T-cell (primary cell): ENCODE measurements around the gene MRPS25. TPM values are rescaled to one million over a fixed set of nuclear protein-coding genes. Genes with fewer than 3 reads are reported as not detected.

Source experiments
- ATAC-seq, 4 experiments: fragments of 200-7000 bp in 3 of 4; fragments of 150-1000 bp in 1 of 4; cut with Tn5 transposase; replicated peaks in 1 of 4; 1 replicate in 3 of 4; 2 replicates in 1 of 4; pipeline ENCODE4 v1.10.0; 2021; ENCODE audit warnings: moderate library complexity in 3 of 4, mild to moderate bottlenecking in 2 of 4, moderate number of reproducible peaks in 1 of 4
- CTCF ChIA-PET, 2 donors: fragments of 300-600 bp; sonication (Branson Sonifier 250); formaldehyde crosslinking; loops; one replicate each; lab custom pipeline; 2022; ENCODE audit warnings: antibody characterized with exemption in 2 of 2; lab: Charles Lee
- POLR2A ChIA-PET, 2 donors: fragments of 300-600 bp; sonication (Branson Sonifier 250); formaldehyde crosslinking; loops; one replicate each; lab custom pipeline; 2022; ENCODE audit warnings: antibody characterized with exemption in 2 of 2; lab: Charles Lee
- DNase-seq, 35 experiments: peaks; one replicate each; pipeline versions ENCODE4 v3.0.0 to v3.0.0-alpha.2; 2013 to 2023
- H3K27ac ChIP-seq: one replicate; pipeline ENCODE4 v1.5.1; 2013; ENCODE audit warnings: low read length
- H3K27me3 ChIP-seq, 2 experiments: replicated peaks in 1 of 2; 1 replicate in 1 of 2; 2 replicates in 1 of 2; pipeline versions ENCODE4 v1.6.1 to v1.7.0; 2013; ENCODE audit warnings: low read length in 1 of 2, mixed read lengths in 1 of 2; ENCODE audit not compliant: control insufficient read depth in 2 of 2, insufficient read depth in 2 of 2; ENCODE audit errors: extremely low read depth in 1 of 2
- H3K36me3 ChIP-seq, 2 donors: 1 replicate in 1 of 2; 2 replicates in 1 of 2; pipeline versions ENCODE4 v1.6.1 to v1.7.0; 2013; ENCODE audit warnings: low read length in 1 of 2; ENCODE audit not compliant: control insufficient read depth in 2 of 2, insufficient read depth in 1 of 2; ENCODE audit errors: extremely low read depth in 1 of 2
- H3K4me1 ChIP-seq, 2 experiments: 1 replicate in 1 of 2; 2 replicates in 1 of 2; pipeline versions ENCODE4 v1.6.1 to v1.7.0; 2013; ENCODE audit warnings: low read length in 2 of 2, mixed read lengths in 1 of 2; ENCODE audit not compliant: insufficient read depth in 2 of 2, control insufficient read depth in 1 of 2; ENCODE audit errors: extremely low read depth in 1 of 2
- H3K4me3 ChIP-seq, 2 donors: 1 replicate in 1 of 2; 2 replicates in 1 of 2; pipeline versions ENCODE4 v1.5.1 to v1.7.0; 2013; ENCODE audit warnings: mild to moderate bottlenecking in 2 of 2, low read length in 1 of 2, moderate library complexity in 1 of 2; ENCODE audit not compliant: control insufficient read depth in 1 of 2; ENCODE audit errors: extremely low read depth in 1 of 2
- H3K9me3 ChIP-seq: 2 replicates; pipeline ENCODE4 v1.7.0; 2013
- H3K27ac Mint-ChIP-seq, 2 donors: one replicate each; pipeline ENCODE4 v1.8.0; 2020 to 2021; ENCODE audit warnings: mild to moderate bottlenecking in 2 of 2, mixed read lengths in 2 of 2
- H3K27me3 Mint-ChIP-seq, 2 donors: one replicate each; pipeline ENCODE4 v1.8.0; 2021 to 2022; ENCODE audit warnings: mixed read lengths in 2 of 2
- H3K36me3 Mint-ChIP-seq: one replicate; pipeline ENCODE4 v1.8.0; 2021; ENCODE audit warnings: mixed read lengths
- H3K4me1 Mint-ChIP-seq, 3 donors: one replicate each; pipeline ENCODE4 v1.8.0; 2020 to 2022; ENCODE audit warnings: mixed read lengths in 3 of 3, mild to moderate bottlenecking in 1 of 3
- H3K4me3 Mint-ChIP-seq, 3 donors: one replicate each; pipeline ENCODE4 v1.8.0; 2020 to 2022; ENCODE audit warnings: mild to moderate bottlenecking in 3 of 3, mixed read lengths in 3 of 3, moderate library complexity in 3 of 3
- H3K9me3 Mint-ChIP-seq, 3 donors: one replicate each; pipeline ENCODE4 v1.8.0; 2020 to 2022; ENCODE audit warnings: mixed read lengths in 3 of 3
- WGBS: methylation state at CpG from one replicate; pipeline ENCODE4 v1.1.5; 2013; ENCODE audit warnings: missing lambda C conversion rate; ENCODE audit not compliant: insufficient coverage; 5-methylcytosine and 5-hydroxymethylcytosine counted together
- total RNA-seq, 35 experiments: library from RNA in 6 of 35; stranded (reverse) in 6 of 35; fragments of 120-200 nt in 1 of 35; gene quantifications; one replicate each; pipeline versions ENCODE4 v1.2.1 to v1.2.4 and lab custom pipeline; 2013 to 2026

The MRPS25 gene
- total RNA-seq (100 to 1,000 TPM in 1 of 5 donors, 10 to 100 TPM in 4; 55.7 to 102 (median 87.3) TPM), total RNA-seq (lab: John Stamatoyannopoulos, UW) (37.8 to 126 (median 65.5) reads per million in 29 experiments)
- 32.8 TPM for total RNA-seq (2013)

DNA sequence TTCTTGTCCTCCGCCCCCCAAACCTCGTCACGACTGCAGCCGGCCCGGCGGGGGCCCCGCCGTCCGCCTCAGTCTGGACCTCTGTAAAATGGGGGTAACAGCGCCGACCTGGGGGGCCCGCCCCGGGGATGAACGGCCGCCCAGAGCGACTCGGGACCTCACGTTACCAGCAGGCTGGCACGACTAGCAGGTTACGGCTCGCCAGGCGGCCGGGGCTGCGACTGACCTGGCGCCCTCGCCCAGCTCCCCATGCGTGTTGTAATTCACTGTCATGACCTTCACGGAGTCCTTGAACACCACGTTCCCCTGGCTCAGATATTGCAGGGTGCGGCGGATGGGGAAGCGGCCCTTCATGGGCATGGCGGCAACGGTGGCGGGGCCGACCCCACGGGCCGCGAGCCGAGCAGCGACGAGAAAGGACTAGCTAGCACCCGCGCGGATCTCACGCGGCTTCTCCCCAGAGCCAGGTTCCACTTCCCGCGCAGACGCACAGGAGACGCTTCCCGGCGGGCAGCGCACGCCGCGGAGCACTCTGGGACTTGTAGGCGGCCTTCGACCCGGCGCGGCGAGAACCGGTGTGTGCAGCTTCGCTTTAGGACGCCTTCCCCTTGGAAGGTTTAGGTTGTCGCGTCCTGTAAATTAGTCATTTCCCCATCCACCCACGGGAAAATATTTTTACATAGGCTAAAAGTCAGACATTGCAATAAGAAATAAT is at the start of gene MRPS25:
MRPS25 (minus strand) TSS at position 481 of the 715 bp plus-strand sequence; CDS start at position 360, 121 bp downstream.
- WGBS = under 1% methylated on average over 63 of the region's 69 CpGs
- CTCF ChIA-PET = interaction anchor here (0.9 to 1.6 kb wide), 3 partner anchors 10 to 369 kb away, joined by 3 read pairs; no protein-coding TSS in a partner anchor
- Mint-ChIP-seq H3K4me1 (peaks cover 23 to 26% (median 25%) of the 10 kb centered on the region in 3 donors), H3K36me3 (peaks cover 4% of the 10 kb centered on the region), H3K9me3 (no peaks in the 10 kb centered on the region), H3K27me3 (no peaks in the 10 kb centered on the region), H3K27ac (peak within 1 kb of the TSS; percentile 91 to 96), H3K4me3 (peak within 1 kb of the TSS; percentile 92 to 97 (median 95))
- DNase-seq (peak; percentile 72 to 93 (median 87)), ATAC-seq (peak; percentile 97 to 99 (median 98))
- Histone ChIP-seq H3K4me3 (peak within 1 kb of the TSS; percentile 60 to 88), H3K36me3 (no peaks in the 10 kb centered on the region), H3K4me1 (peaks cover 4 to 19% of the 10 kb centered on the region in 2 experiments), H3K27ac (peak within 1 kb of the TSS; percentile 50), H3K9me3 (no peaks in the 10 kb centered on the region), H3K27me3 (no peaks in the 10 kb centered on the region)
- POLR2A ChIA-PET = interaction anchor here (0.5 to 1.2 kb wide), 5 partner anchors 15 to 414 kb away, joined by 4 to 6 read pairs (median 5); partner anchors contain the start of gene RBSN (in 1 of the 2)

DNA sequence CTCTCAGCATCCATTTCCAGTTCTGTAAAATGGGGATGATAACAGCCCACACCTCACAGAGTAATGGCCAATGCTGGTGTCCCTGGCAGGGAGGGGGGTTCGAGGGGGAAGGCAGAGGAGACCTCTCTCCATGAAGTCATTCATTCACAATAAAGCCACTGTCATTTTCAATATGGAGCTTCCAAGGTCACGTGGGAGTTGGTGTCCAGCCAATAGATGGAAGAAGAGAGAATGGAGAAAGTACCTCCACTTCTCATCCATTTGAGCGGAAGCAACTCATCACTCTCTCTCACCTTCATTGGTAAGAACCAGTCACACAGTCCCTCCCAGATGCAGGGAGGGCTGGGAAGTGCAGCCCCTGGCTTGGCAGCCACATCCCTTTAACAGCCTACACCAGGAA is 48.8 kb upstream of the MRPS25 start:
- H3K27me3 ChIP-seq = peaks cover 0 to 6% of the 10 kb centered on the region in 2 experiments
- ChIA-PET CTCF (no interaction called here), POLR2A (no interaction called here)
- no peak overlapping the region for H3K27ac ChIP-seq
- H3K27me3 Mint-ChIP-seq = peaks cover 0 to 1% of the 10 kb centered on the region in 2 donors
- no peaks in the 10 kb centered on the region for H3K36me3 ChIP-seq
- no peaks in the 10 kb centered on the region for H3K9me3 ChIP-seq
- H3K36me3 Mint-ChIP-seq = no peaks in the 10 kb centered on the region
- no peak for ATAC-seq
- peaks cover 0 to 4% (median 2%) of the 10 kb centered on the region in 3 donors for H3K4me1 Mint-ChIP-seq
- no peak overlapping the region for H3K4me3 ChIP-seq
- H3K4me1 ChIP-seq = peaks cover 0 to 3% of the 10 kb centered on the region in 2 experiments
- no peak overlapping the region for H3K4me3 Mint-ChIP-seq
- H3K27ac Mint-ChIP-seq = no peak overlapping the region
- WGBS = no CpG with 5 or more reads among the region's 3 CpGs
- DNase-seq = no peak
- H3K9me3 Mint-ChIP-seq = no peaks in the 10 kb centered on the region

DNA sequence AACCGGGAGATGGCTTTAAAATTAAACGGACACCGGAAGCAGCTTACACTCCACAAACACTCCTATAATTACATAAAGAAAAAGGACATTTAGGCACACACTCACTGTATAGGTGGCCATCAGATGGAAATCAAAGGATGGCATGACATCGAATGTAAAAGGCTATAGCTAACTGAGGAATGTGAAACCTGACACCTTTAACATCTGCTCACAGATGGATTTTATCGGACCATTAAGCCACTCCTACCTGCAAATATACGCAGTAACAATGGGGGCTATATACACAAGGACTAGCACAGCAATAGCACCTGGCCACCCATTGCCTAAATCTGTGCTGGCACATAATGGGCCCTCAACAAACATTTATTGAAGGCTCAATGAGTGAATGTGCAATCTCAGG is 48.4 kb upstream of the MRPS25 start:
- Mint-ChIP-seq H3K36me3 (no peaks in the 10 kb centered on the region), H3K27ac (no peak overlapping the region)

DNA sequence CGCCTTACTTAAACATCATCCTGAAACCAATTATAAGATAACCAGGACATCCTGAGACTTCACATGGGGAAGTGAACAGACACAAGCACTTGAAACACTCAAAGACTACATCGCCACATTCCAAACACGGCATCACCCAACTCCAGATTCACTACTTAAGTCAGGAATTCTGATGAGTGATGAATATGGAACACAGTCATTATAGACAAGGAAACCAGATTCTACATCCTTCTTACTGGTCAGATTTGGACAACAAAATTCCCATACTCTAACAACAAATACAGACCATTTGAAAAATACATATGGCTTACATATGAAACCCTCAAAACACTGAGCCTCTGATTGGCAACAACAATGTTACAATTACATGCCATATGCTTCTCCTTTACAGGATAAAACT is 46.9 kb upstream of the MRPS25 start:
- Mint-ChIP-seq H3K36me3 (no peaks in the 10 kb centered on the region), H3K4me1 (peaks cover 5 to 11% (median 5%) of the 10 kb centered on the region in 3 donors), H3K27me3 (peaks cover 0 to 6% of the 10 kb centered on the region in 2 donors), H3K27ac (no peak overlapping the region), H3K4me3 (no peak overlapping the region), H3K9me3 (no peaks in the 10 kb centered on the region)
- H3K27me3 ChIP-seq = peaks cover 0 to 9% of the 10 kb centered on the region in 2 experiments
- whole genome bisulfite sequencing = 60% methylated on average over 1 of the region's 3 CpGs
- no peak for ATAC-seq
- ChIA-PET POLR2A (no interaction called here), CTCF (no interaction called here)
- H3K4me3 ChIP-seq = no peak overlapping the region
- no peak for DNase-seq
- H3K27ac ChIP-seq = no peak overlapping the region
- peaks cover 0 to 7% of the 10 kb centered on the region in 2 experiments for H3K4me1 ChIP-seq
- H3K36me3 ChIP-seq = no peaks in the 10 kb centered on the region
- no peaks in the 10 kb centered on the region for H3K9me3 ChIP-seq

More for the DNA sequence above, 48.4 kb upstream of the MRPS25 start:
- H3K27me3 ChIP-seq = peaks cover 0 to 4% of the 10 kb centered on the region in 2 experiments
- no peaks in the 10 kb centered on the region for H3K9me3 Mint-ChIP-seq
- ChIA-PET POLR2A (no interaction called here), CTCF (no interaction called here)
- no peaks in the 10 kb centered on the region for H3K27me3 Mint-ChIP-seq
- peaks cover 0 to 2% of the 10 kb centered on the region in 2 experiments for H3K4me1 ChIP-seq
- H3K4me1 Mint-ChIP-seq = peaks cover 0 to 2% (median under 1%) of the 10 kb centered on the region in 3 donors
- DNase-seq = no peak
- H3K27ac ChIP-seq = no peak overlapping the region
- H3K36me3 ChIP-seq = no peaks in the 10 kb centered on the region
- no peaks in the 10 kb centered on the region for H3K9me3 ChIP-seq
- ATAC-seq = no peak
- H3K4me3 Mint-ChIP-seq = no peak overlapping the region
- no peak overlapping the region for H3K4me3 ChIP-seq
- WGBS = 89% methylated on average over 4 of the region's 6 CpGs

DNA sequence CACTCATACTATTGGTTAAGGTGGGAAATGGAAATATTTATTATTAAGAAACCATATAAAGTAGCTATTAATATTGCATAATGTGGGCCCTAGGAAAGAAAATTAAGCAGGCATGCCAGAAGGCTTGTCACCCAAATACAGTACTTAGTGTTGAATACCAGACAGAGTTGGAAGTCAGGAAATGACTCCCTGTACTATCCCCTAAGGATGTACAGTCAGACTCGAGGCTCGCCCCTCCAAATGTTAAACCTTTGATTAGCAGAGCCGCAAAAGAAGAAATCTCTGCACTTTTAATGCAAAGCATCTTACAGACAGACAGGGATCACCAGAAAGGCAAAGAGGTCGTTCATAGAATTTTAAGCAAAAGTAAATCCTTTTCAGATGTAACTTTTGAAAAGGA is 45.1 kb upstream of the MRPS25 start:
- Mint-ChIP-seq H3K4me3 (no peak overlapping the region), H3K27me3 (peaks cover 0 to 7% of the 10 kb centered on the region in 2 donors), H3K36me3 (no peaks in the 10 kb centered on the region), H3K9me3 (no peaks in the 10 kb centered on the region), H3K27ac (no peak overlapping the region), H3K4me1 (peaks cover 5 to 11% (median 5%) of the 10 kb centered on the region in 3 donors)
- H3K4me3 ChIP-seq = no peak overlapping the region
- ATAC-seq (no peak), DNase-seq (no peak)
- ChIA-PET POLR2A (no interaction called here), CTCF (no interaction called here)
- no peaks in the 10 kb centered on the region for H3K36me3 ChIP-seq
- peaks cover 0 to 9% of the 10 kb centered on the region in 2 experiments for H3K27me3 ChIP-seq
- peaks cover 0 to 7% of the 10 kb centered on the region in 2 experiments for H3K4me1 ChIP-seq
- WGBS = no CpG with 5 or more reads among the region's 4 CpGs
- no peaks in the 10 kb centered on the region for H3K9me3 ChIP-seq
- no peak overlapping the region for H3K27ac ChIP-seq

DNA sequence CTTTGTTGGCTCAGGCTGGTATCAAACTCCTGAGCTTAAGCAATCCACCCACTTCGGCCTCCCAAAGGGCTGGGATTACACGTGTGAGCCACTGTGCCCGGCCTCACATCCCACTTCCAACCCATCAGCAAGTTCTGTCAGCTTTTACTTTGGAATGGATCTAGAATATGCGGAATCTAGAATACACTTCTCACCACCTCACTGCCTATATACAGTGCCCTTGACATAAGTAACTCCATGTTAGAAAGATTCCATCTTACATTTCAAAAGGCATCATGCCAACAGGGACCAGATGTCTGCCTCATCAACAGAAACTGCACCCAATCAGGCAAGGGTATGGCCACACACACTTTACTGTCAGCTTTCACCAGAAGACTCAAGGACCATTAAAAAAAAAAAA is 43.8 kb upstream of the MRPS25 start:
- Histone ChIP-seq H3K27ac (no peak overlapping the region), H3K36me3 (no peaks in the 10 kb centered on the region), H3K9me3 (no peaks in the 10 kb centered on the region), H3K4me1 (peaks cover 0 to 7% of the 10 kb centered on the region in 2 experiments), H3K4me3 (no peak overlapping the region), H3K27me3 (peaks cover 0 to 9% of the 10 kb centered on the region in 2 experiments)
- 77% methylated on average over 3 of the region's 4 CpGs for WGBS
- Mint-ChIP-seq H3K4me1 (peaks cover 5 to 11% (median 5%) of the 10 kb centered on the region in 3 donors), H3K4me3 (no peak overlapping the region), H3K9me3 (no peaks in the 10 kb centered on the region), H3K27me3 (peaks cover 0 to 8% of the 10 kb centered on the region in 2 donors), H3K36me3 (no peaks in the 10 kb centered on the region), H3K27ac (no peak overlapping the region)
- ATAC-seq (no peak), DNase-seq (no peak)
- POLR2A ChIA-PET = interaction anchor here in 1 of 2 donors (0.6 kb wide), 1 partner anchor 476 kb away, joined by 4 read pairs; no protein-coding TSS in a partner anchor
- CTCF ChIA-PET = interaction anchor here (0.7 to 2.1 kb wide), 6 partner anchors 9 to 1765 kb away, joined by 3 to 9 read pairs (median 4); no protein-coding TSS in a partner anchor
